HEK293 (cell line): ENCODE results near the gene KEAP1.

ENCODE experiments used
- CTCF ChIA-PET: fragments of 350-600 bp; formaldehyde crosslinking; extraction: SDS; loops from one replicate; lab custom pipeline; 2021; ENCODE audit warnings: antibody characterized with exemption; lab: Yijun Ruan, JAX
- POLR2A ChIA-PET: fragments of 300-600 bp; formaldehyde crosslinking; extraction: SDS; loops from one replicate; lab custom pipeline; 2020; ENCODE audit warnings: antibody characterized with exemption, inconsistent platforms; lab: Yijun Ruan, JAX
- H3K27ac ChIP-seq: fragments of 200-500 bp; sonication (Bioruptor generic); 2 replicates; pipeline ENCODE4 v1.5.1; 2014; ENCODE audit warnings: low read depth, low read length, control low read depth, inconsistent platforms; ENCODE audit errors: extremely low read depth
- H3K36me3 ChIP-seq, 2 experiments: fragments of 200-500 bp in 1 of 2; sonication (Bioruptor generic) in 1 of 2; 1 replicate in 1 of 2; 2 replicates in 1 of 2; pipeline ENCODE4 v1.5.1; 2014 to 2017; ENCODE audit warnings: inconsistent platforms in 2 of 2, low read length in 2 of 2; ENCODE audit not compliant: control insufficient read depth in 2 of 2, insufficient read depth in 1 of 2
- H3K4me1 ChIP-seq: fragments of 200-500 bp; sonication (Bioruptor generic); 2 replicates; pipeline ENCODE4 v1.5.1; 2014; ENCODE audit warnings: mild to moderate bottlenecking, low read length, inconsistent platforms; ENCODE audit not compliant: control insufficient read depth, insufficient read depth
- H3K4me3 ChIP-seq: 2 replicates; pipeline ENCODE4 v1.5.1; 2011; ENCODE audit warnings: low read depth, mild to moderate bottlenecking, control low read depth, low read length, moderate library complexity
- H3K9me3 ChIP-seq: fragments of 200-500 bp; sonication (Bioruptor generic); 2 replicates; pipeline ENCODE4 v1.5.1; 2014; ENCODE audit warnings: low read depth, low read length, inconsistent platforms; ENCODE audit not compliant: control insufficient read depth, insufficient read depth
- BCL6B ChIP-seq: fragments of 450-650 bp; formaldehyde crosslinking; IDR thresholded peaks from 2 replicates; pipeline ENCODE4 v1.5.1; 2017; ENCODE audit warnings: missing biosample characterization, missing genetic modification characterization
- KLF1 ChIP-seq: fragments of 450-650 bp; formaldehyde crosslinking; IDR thresholded peaks from 2 replicates; pipeline ENCODE4 v1.5.1; 2016; ENCODE audit warnings: missing biosample characterization, missing genetic modification characterization
- ZBTB10 ChIP-seq: fragments of 450-650 bp; formaldehyde crosslinking; IDR thresholded peaks from 2 replicates; pipeline ENCODE4 v1.5.1; 2016; ENCODE audit warnings: missing biosample characterization, missing genetic modification characterization
- ZBTB26 ChIP-seq: fragments of 450-650 bp; formaldehyde crosslinking; optimal IDR thresholded peaks from 2 replicates; pipeline ENCODE3; 2016; ENCODE audit warnings: missing biosample characterization, mild to moderate bottlenecking, missing genetic modification characterization
- ZBTB44 ChIP-seq: fragments of 450-650 bp; IDR thresholded peaks from 2 replicates; pipeline ENCODE4 v1.5.1; 2018; ENCODE audit warnings: missing biosample characterization, mild to moderate bottlenecking, missing genetic modification characterization
- ZBTB49 ChIP-seq: fragments of 450-650 bp; formaldehyde crosslinking; IDR thresholded peaks from 2 replicates; pipeline ENCODE4 v1.5.1; 2016; ENCODE audit warnings: missing biosample characterization, missing genetic modification characterization, low read depth
- ZNF24 ChIP-seq: fragments of 450-650 bp; formaldehyde crosslinking; IDR thresholded peaks from 2 replicates; pipeline ENCODE4 v1.5.1; 2016; ENCODE audit warnings: missing biosample characterization, missing genetic modification characterization
- ZNF280D ChIP-seq: fragments of 450-650 bp; formaldehyde crosslinking; IDR thresholded peaks from 2 replicates; pipeline ENCODE4 v1.5.1; 2016; ENCODE audit warnings: missing biosample characterization, missing genetic modification characterization
- ZNF394 ChIP-seq: fragments of 450-650 bp; formaldehyde crosslinking; IDR thresholded peaks from 2 replicates; pipeline ENCODE4 v1.5.1; 2016; ENCODE audit warnings: missing biosample characterization, missing genetic modification characterization, mild to moderate bottlenecking, moderate library complexity, borderline replicate concordance
- ZNF416 ChIP-seq: fragments of 450-650 bp; formaldehyde crosslinking; IDR thresholded peaks from 2 replicates; pipeline ENCODE4 v1.5.1; 2016; ENCODE audit warnings: missing biosample characterization, missing genetic modification characterization
- ZNF768 ChIP-seq: fragments of 450-650 bp; formaldehyde crosslinking; IDR thresholded peaks from 2 replicates; pipeline ENCODE4 v1.5.1; 2018; ENCODE audit warnings: missing biosample characterization, mild to moderate bottlenecking, missing genetic modification characterization

Gene KEAP1

GRCh38 chr19:10450191-10450852 is 52.8 kb downstream of the KEAP1 start:
- Histone ChIP-seq H3K4me3 (no peak overlapping the region), H3K9me3 (no peaks in the 10 kb centered on the region), H3K4me1 (no peaks in the 10 kb centered on the region), H3K36me3 (no peaks in the 10 kb centered on the region), H3K27ac (no peak overlapping the region)
- TF ChIP-seq ZNF394 (0 out of 2 replicates have a peak, but pooled peaks have one; percentile 35), ZNF280D (tag by site-specific recombination) (no peak), ZBTB49 (tag by site-specific recombination) (no peak), BCL6B (tag by site-specific recombination) (no peak)
- ChIA-PET CTCF (interaction anchor here (0.6 to 3.4 kb wide), 4 partner anchors 27 to 44 kb away, joined by 3 to 13 read pairs (median 4); no protein-coding TSS in a partner anchor), POLR2A (no interaction called here)

- ChIA-PET POLR2A (interaction anchor here (0.5 kb wide), 1 partner anchor 341 kb away, joined by 4 read pairs; no protein-coding TSS in a partner anchor), CTCF (interaction anchor here (0.6 to 3.4 kb wide), 2 partner anchors 32 to 101 kb away, joined by 3 to 13 read pairs; no protein-coding TSS in a partner anchor)
- no peak for TF ChIP-seq ZBTB44 (tag by site-specific recombination)
- TF ChIP-seq ZNF416 (tag by site-specific recombination) = no peak
- no peak for TF ChIP-seq ZNF24 (tag by site-specific recombination)
- no peak for TF ChIP-seq ZBTB10 (tag by site-specific recombination)
- no peak for TF ChIP-seq ZBTB26 (tag by site-specific recombination)
- TF ChIP-seq ZNF768 (tag by site-specific recombination) = peak; percentile 92; the same call in 1 of the 2 replicates
- TF ChIP-seq KLF1 = no peak
- Histone ChIP-seq H3K4me3 (no peak overlapping the region), H3K36me3 (no peaks in the 10 kb centered on the region), H3K4me1 (no peaks in the 10 kb centered on the region), H3K27ac (no peak overlapping the region), H3K9me3 (no peaks in the 10 kb centered on the region)
Observed at GRCh38 chr19:10449037-10449436, 54.1 kb downstream of the KEAP1 start.
